NCI-H748 treated with DMSO at 0.1 percent for 48 hours (cell line): ENCODE results near the gene PORCN.
"Not testable (repeated sequence)": the region's sequence is repeated elsewhere in the genome, so short reads cannot be mapped to it uniquely, and the experiment has no call there.

ENCODE experiments used
- DNase-seq: peaks from one replicate; lab custom pipeline; 2025; lab: John Stamatoyannopoulos, UW

PORCN gene

DNA sequence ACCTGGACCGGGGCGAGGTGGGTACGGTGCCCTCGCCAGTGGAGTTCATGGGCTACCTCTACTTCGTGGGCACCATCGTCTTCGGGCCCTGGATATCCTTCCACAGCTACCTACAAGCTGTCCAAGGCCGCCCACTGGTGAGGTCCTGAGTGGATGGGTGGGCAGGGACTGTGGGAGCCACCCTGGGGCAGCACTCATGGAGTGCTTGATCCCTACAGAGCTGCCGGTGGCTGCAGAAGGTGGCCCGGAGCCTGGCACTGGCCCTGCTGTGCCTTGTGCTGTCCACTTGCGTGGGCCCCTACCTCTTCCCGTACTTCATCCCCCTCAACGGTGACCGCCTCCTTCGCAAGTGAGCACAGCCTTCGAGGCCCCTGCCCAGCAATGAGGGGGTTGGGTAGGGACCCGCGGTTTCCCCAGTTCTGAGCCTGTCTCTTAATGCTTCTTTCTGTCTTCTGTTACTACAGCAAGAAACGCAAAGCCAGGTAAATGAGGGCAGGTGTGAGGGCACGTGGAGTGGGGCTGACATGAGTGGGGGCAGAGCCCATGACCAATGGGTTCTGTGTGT, 3.7 kb downstream of the PORCN start:
- DNase-seq: no peak

DNA sequence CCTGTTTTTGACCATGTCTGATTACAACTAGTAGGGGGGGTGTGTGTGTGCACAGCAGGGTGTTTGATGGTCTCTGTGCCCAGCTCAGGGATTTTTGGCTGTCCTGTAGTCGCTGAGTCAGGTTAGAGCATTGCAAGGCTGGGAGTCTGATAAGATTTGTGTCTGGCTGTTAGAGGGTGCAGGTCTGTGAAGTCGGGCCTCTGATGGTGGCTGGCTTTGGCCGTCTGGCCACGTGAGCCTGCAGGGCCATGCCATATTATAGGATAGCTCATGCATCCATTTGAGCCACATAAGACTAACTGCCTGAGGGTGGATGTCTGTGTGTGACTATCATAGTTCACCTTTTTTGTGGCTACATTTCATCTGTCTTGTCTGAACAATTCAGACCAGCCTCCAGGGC, 4.9 kb downstream of the PORCN start:
- no peak for DNase-seq

DNA sequence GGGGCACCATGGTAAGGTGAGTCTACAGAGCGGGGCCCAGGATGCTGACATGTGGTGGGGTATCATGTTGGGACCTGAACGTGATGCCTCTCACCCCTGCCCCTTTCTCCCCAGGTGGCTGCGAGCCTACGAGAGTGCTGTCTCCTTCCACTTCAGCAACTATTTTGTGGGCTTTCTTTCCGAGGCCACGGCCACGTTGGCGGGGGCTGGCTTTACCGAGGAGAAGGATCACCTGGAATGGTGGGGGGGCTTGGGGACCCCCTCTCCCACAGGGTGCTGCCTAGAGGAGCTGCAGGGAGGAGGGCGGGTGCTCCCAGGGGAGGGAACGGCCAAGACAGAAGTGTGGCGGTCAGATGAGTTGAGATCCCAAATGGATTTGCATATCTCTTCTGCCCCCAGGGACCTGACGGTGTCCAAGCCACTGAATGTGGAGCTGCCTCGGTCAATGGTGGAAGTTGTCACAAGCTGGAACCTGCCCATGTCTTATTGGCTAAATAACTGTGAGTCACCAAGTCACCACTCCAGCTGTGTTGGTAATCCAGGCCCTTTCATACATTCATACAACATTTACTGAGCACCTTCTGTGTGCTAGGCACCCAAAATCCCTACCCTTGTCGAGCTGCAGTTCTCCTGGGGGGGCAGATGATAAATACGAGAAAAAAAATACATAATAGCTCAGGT, 5.5 kb downstream of the PORCN start:
- no peak for DNase-seq

DNA sequence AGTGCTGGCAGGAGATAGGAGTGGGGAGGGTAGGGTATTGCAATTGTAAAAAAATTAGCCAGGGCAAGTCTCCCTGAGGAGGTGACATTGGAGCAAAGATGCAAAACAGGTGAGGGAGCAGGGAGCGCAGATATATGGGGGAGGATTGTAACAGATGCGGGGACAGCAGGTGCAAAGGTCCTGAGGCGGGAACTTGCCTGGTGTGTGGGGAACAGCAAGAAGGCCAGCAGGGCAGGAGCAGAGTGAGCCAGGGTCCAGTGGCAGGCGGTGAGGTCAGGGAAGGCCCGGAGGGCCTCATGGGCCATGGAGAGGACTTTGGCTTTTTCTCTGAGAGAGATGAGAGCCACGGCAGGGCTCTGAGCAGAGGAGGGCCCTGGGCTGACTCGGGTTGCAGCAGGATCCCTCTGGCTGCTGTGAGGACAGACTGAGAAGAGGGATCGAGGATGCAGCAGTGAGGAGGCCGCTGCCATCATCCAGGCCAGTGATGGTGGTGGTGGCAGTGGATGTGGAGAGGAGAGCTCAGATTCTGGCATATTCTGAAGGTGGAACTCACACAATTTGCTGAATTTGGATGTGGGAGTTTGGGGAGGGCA, 6.2 kb downstream of the PORCN start:
- DNase-seq: no peak

DNA sequence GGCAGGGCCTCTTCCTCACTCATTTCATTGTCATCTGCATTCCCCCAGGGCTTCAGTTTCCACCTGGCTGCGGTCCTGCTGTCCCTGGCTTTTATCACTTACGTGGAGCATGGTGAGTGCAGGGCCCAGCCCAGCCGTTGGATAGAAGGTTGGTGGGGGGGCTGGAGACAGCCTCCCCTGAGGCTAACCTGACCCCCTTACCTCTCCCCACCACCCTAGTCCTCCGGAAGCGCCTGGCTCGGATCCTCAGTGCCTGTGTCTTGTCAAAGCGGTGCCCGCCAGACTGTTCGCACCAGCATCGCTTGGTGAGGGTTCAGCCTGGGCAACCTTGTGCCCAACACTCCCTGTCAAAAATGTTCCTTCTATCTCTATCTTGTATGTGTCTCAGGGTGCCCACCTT, 7.0 kb downstream of the PORCN start:
- no peak for DNase-seq

DNA sequence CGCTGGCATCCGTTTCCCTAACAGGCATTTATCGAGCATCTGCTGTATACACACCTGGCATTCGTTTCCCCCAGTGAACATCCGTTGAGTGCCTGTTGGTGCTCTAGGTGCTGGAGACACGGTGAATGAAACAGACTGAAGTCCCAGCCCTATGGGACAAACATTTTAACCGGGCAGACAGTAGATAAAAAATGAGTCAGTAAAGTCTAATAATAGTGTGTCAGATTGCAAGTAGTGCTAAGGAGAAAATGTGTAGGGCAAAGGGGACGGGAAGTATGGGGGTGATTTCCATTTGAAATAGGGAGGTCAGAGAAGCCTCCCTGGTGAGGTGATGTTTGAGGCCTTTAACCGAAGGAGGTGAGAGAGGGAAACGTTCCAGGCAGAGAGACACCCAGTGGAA, 7.5 kb downstream of the PORCN start:
- DNase-seq: no peak

DNA sequence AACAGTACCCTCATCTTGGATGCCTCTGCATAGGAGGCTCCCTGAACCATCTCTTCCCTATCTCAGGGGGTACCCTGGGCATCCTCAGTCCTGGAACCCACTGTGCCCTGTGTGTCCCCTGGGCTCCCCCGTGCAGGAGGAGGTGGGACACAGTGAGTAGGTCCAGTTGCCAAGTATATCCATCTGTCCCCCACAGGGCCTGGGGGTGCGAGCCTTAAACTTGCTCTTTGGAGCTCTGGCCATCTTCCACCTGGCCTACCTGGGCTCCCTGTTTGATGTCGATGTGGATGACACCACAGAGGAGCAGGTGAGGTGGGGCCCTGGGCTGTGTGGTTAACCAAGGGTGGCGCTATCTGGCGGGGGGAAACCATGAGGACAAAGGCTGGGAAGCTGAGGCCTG, 8.2 kb downstream of the PORCN start:
- DNase-seq: no peak

DNA sequence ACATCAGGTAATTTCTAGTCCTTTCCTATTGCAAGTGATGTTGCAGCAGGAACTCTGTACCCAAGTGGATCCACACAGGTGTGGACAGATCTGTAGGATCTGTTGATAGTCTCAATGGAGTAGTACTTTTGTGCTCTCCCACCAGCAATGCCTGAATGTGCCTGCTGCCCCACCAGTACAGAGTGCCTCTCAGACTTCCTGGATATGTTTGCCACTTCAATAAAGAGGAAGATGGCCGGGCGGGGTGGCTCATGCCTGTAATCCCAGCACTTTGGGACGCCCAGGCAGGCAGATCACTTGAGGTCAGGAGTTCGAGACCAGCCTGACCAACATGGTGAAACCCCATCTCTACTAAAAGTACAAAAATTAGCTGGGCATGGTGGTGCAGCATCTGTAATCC, 10.7 kb downstream of the PORCN start:
- not testable (repeated sequence) for DNase-seq

DNA sequence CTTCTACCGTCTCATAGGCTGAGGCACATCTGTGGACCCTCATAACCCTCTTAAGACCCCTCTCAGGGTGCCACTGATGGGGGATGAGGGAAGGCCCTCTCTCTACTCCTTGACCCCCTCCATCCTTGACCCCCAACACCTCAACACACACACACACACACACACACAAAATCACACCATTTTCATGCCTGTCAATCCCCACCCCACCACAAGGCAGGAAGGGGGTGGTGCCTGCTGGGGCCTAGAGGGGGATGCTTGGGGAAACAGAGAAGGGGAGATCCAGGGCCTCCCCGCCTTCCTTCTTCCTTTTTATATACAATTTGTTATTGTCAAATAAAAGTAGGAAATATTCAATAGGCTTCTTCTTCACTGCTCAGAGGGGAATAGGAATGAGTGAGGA, 11.7 kb downstream of the PORCN start:
- DNase-seq: no peak

DNA sequence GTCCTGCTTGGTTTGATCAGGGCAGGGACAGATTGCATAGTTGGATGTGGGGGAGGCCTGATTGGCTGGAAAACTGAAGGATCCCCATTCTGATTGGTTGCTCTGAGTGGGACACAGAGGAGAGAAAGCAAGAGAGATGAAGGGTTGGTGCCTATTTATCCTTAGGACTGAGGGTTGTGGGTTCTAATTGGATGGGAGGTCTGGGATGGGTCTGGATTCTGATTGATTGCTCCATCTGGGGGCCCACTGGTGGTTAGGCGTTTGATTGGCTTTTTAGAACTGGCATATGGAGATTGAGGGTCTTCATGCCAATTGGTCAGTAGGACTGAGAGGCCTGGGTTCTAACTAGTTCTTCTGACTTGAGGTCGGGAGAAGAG, 12.2 kb downstream of the PORCN start:
- no peak for DNase-seq

DNA sequence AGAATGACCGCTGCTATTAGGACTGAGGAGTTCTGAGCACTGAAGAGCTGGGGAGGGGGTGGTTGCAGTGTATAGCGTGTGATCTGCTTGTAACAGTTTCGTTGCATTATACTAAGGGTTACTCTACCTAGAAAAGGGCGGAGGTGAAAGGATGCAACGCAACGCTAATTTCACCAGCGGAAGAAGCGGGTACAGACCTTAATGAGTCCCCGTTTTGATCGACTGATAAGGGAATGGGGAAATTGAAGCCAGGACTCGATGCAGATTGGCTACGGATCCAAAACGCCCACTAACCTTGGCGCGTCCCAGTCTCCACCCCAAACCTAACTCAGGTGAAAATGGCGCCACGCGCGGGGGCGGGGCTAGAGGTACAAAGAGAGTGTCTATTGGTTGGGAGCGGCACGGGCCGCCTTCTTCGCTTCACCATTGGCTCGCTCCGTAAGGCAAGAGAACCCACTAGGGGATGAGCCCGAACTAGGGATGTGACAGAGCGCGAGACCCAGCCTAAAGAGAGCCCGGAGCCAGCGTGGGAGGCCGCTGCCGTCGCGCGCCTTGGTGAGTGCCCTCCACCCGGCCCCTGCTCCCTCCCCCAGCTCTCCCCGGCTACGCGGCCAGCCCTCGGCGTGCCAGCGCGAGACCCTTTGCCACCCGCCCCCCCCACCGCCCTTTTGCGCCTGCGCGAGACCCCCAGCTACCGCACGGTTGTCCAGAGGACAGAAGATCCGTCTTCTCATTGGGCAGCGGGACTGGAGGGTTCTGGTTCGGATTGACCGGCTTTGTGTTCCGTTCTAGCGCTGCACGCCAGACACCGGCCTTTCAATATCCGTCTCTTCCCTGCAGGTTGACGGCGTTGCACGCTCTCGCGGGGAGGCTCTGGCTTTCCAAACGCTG, 12.8 kb downstream of the PORCN start, which contains the start of gene EBP:
EBP (plus strand) TSS at position 456 of the 891 bp plus-strand sequence. CDS start 1,964 bp downstream, outside the sequence.
- DNase-seq: peak; percentile 87

DNA sequence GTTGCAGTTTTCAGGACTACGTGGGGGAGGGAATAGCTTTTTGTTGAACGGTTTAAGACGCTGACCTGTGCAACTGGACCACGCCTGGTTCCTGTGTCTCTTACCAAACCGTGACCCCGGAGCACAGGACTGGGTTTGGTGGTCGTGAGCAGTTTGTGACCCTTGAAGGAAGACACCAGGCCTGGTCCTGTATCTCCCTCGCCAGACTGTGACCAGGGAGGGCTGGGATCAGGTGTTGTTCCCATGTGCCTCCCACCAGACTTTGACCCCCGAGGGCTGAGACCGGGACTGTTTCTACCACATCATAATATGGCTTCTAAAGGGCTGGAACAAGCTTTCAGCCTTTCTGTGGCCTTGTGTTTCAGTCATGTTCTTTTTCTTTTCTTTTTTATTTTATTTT, 13.5 kb downstream of the PORCN start:
- DNase-seq: no peak

DNA sequence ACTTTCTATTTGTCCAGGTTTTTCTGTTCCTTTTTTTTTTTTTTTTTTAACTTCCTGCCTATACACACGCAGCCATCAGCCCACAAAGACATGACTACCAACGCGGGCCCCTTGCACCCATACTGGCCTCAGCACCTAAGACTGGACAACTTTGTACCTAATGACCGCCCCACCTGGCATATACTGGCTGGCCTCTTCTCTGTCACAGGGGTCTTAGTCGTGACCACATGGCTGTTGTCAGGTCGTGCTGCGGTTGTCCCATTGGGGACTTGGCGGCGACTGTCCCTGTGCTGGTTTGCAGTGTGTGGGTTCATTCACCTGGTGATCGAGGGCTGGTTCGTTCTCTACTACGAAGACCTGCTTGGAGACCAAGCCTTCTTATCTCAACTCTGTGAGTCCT, 14.9 kb downstream of the PORCN start:
- no peak for DNase-seq

DNA sequence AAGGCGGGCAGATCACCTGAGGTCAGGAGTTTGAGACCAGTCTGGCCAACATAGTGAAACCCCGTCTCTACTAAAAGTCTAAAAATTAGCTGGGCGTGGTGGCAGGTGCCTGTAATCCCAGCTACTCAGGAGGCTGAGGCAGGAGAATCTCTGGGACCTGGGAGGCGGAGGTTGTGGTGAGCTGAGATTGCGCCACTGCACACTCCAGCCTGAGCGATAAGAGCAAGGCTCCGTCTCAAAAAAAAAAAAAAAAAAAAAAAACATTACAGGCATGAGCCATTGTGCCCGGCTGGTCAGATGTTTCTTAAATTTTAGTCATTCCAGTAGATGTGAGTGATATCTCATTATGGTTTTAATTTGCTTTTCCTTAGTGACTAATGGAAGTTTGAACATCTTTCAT, 17.1 kb downstream of the PORCN start:
- not testable (repeated sequence) for DNase-seq

DNA sequence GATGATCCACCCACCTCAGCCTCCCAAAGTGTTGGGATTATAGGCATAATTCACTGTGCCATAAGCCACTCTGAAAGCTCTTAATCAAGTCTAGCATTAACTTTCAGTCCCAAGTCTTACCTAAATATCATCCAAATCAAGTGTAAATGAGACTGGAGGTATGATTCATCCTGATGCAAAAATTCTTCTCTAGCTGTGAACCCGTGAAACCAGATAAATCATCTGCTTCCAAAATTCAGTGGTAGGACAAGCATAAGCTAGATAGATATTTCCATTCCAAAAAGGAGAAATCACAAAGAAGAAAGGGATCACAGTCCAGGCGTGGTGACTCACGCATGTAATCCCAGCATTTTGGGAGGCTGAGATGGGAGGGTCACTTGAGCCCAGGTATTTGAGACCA, 21.9 kb downstream of the PORCN start:
- no peak for DNase-seq

DNA sequence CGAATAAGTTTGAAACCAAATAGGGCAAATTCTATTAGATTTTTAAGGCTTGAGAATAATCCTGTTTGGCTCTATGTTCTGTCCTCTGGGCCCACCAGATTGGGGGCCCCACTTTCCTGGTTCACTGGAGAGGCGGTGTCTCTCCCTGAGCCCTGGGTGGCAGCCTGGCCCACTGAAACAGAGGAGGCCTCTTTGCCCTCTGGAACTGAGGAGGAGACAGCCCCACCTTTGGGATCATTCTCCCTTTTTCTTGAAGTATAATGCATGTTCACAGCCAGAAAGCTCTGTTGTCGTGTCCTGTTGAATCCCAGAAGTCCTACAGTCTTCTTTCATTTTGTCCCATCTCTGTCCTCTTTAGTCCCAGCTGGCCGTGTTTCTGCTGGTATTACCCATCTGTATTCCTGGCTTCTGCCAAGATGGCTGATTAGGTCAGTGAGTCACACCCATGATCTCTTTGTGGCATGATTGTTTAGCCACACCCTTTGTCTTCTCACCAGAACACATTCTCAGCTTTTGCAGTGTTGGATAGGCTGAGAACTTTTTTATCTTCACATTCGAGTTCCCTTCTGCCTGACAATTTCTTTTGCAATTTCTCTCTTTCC, 22.7 kb downstream of the PORCN start:
- DNase-seq: no peak

DNA sequence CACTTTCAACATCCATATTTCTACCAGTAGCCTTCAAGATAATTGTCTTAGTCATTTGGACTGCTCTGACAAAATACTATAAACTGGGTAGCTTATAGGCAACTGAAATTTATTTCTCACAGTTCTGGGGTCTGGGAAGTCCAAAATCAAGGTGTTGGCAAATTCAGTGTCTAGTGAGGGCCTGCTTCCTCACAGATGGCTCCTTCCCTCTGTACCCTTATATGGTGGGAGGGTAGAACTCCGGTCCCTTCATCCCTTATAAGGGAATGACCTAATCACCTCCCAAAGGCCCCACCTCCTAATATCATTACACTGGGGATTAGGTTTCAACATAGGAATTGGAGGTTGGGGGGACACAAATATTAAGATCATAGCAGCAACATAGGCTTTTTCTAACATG, 23.4 kb downstream of the PORCN start:
- no peak for DNase-seq

DNA sequence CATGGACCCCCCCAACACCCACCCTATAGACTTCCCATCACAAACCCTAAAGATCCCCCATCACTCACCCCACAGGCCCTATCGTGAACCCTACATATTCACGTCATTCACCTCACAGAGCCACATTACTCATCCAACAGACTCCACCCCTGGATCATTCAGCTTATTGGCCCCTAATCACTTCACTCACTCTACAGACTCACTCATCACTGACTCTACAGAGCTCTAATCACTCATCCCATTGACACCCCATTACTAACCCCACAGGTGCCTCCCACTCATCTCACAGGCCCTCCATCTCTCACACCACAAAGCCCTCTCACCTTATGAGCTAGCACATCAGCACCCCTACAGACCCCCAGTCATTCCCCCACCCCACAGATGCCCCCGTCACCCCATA, 24.4 kb downstream of the PORCN start:
- no peak for DNase-seq

DNA sequence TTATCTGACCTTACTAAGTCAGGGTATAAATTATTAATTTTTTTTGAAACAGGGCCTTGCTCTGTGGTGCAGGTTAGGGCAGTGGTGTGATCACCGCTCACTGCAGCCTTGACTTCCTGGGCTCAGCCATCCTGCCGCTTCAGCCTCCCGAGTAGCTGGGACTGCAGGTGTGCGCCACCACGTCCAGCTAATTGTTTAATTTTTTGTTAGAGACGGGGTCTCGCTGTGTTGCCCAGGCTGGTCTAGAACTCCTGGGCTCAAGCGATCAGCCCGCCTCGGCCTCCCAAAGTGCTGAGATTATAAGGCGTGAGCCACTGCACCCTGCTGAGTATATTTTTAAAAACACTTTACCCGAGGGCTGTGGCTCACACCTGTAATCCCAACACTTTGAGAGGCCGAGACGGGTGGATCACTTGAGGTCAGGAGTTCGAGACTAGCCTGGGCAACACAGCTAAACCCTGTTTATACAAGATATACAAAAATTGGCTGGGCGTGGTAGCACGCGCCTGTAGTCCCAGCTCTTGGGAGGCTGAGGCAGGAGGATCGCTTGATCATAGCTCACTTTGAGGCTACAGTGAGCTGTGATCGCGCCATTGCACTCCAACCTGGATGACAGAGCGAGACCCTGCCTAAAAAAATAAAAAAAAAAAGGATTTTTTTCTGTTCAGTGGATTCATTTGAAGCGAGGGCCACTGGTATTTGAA, 30.0 kb downstream of the PORCN start:
- no peak for DNase-seq

DNA sequence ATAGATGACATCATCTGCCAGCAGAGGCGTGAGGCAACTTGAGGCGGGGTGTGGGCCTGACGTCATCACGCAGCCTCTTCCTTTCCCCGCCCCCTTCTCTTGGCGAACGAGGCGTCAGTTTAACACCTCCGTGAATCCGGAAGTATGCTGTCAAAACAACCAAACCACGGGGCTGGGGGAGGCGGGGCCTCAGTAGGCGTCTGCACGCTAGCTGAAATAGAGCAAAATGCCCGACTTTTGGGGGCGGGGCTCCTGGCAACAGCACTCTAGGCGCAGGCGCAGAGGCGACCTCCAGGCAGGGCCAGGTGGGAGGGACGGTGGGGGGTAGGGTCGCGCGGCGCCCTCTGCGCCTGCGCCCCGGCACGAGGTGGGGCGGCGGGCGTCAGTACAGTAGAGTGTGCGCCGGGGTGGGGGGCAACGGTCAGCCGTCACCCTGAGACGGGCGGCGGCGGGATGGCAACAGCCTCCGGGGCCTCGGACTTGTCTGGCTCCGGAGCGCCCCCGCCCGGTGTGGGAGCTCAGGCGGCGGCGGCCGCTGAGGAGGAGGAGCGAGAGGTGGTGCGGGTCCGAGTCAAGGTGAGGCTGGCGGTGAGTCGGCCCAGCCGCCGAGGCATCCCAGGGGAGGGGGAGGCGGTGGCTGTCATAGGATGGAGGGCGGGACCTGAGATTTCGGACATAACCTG, 30.7 kb downstream of the PORCN start, which contains the start of gene TBC1D25:
TBC1D25 (plus strand) TSS at position 370 of the 683 bp plus-strand sequence; CDS start at position 454, 84 bp downstream.
- peak; percentile 93 for DNase-seq

DNA sequence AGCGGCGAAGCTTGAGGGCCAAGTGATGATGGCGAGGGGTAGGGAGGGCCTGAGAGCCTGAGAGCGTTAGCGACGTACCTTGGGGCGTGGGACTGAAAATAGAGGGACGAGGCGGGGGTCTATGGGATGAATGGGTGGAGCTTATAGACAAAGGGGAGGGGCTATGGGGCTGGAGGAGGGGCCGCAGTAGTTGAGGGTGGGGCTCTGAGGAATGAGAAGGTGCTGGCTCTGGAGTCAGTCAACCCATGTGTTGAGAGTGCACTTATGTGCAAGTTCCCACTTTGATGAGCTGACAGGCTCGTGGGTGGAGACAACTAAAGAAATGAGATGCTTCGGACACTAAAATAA, 31.2 kb downstream of the PORCN start:
- DNase-seq: peak; percentile 53
